SK-N-SH (cell line): ENCODE measurements around the gene HLTF. TPM values are rescaled to one million over a fixed set of nuclear protein-coding genes. Genes with fewer than 3 reads are reported as not detected.

Source experiments
- CTCF ChIA-PET: fragments of 300-600, 350-600 bp; formaldehyde crosslinking; extraction: SDS; loops from one replicate; lab custom pipeline; 2021; lab: Yijun Ruan, JAX
- POLR2A ChIA-PET: fragments of 350-600 bp; sonication (Branson Sonifier 250); formaldehyde crosslinking; extraction: SDS; loops from one replicate; lab custom pipeline; 2020; ENCODE audit warnings: antibody characterized with exemption, inconsistent platforms; lab: Yijun Ruan, JAX
- DNase-seq: peaks from one replicate; pipeline ENCODE4 v3.0.0; 2012
- H2AFZ ChIP-seq: fragments of 200-600 bp; sonication (generic); 2 replicates; pipeline ENCODE4 v1.8.1; 2016; ENCODE audit warnings: antibody characterized with exemption, mild to moderate bottlenecking, low read depth
- H3F3A ChIP-seq: fragments of 200-600 bp; sonication (generic); replicated peaks from 2 replicates; pipeline ENCODE3; 2016; ENCODE audit warnings: antibody characterized with exemption, mild to moderate bottlenecking; ENCODE audit not compliant: insufficient read depth
- H3K27ac ChIP-seq, 2 experiments: fragments of 200-500 bp in 1 of 2; fragments of 200-600 bp in 1 of 2; sonication (Bioruptor generic) in 1 of 2; sonication (generic), shearing (Covaris generic) in 1 of 2; 2 replicates each; pipeline versions ENCODE4 v1.5.1 to v1.6.1; 2014 to 2016; ENCODE audit warnings: low read depth in 2 of 2, inconsistent platforms in 1 of 2, low read length in 1 of 2, mild to moderate bottlenecking in 1 of 2, mixed read lengths in 1 of 2
- H3K27me3 ChIP-seq: fragments of 200-600 bp; sonication (generic), shearing (Covaris generic); 2 replicates; pipeline ENCODE4 v1.6.1; 2016; ENCODE audit warnings: mixed run types; ENCODE audit not compliant: insufficient read depth
- H3K36me3 ChIP-seq, 2 experiments: fragments of 200-500 bp in 1 of 2; fragments of 200-600 bp in 1 of 2; sonication (Bioruptor generic) in 1 of 2; sonication (generic) in 1 of 2; replicated peaks in 1 of 2; 2 replicates each; pipeline versions ENCODE3 to v1.5.1; 2014 to 2016; ENCODE audit warnings: low read length in 1 of 2, mild to moderate bottlenecking in 1 of 2; ENCODE audit not compliant: insufficient read depth in 2 of 2, control insufficient read depth in 1 of 2
- H3K4me1 ChIP-seq, 2 experiments: fragments of 200-500 bp in 1 of 2; fragments of 200-600 bp in 1 of 2; sonication (Bioruptor generic) in 1 of 2; sonication (generic), shearing (Covaris generic) in 1 of 2; 2 replicates each; pipeline versions ENCODE4 v1.5.1 to v1.6.1; 2014 to 2016; ENCODE audit warnings: low read depth in 1 of 2, low read length in 1 of 2, mixed run types in 1 of 2; ENCODE audit not compliant: insufficient read depth in 2 of 2, control insufficient read depth in 1 of 2
- H3K4me2 ChIP-seq: fragments of 200-600 bp; sonication (generic), shearing (Covaris generic); 2 replicates; pipeline ENCODE4 v1.6.1; 2017; ENCODE audit warnings: mixed run types
- H3K4me3 ChIP-seq, 2 experiments: fragments of 200-500 bp in 1 of 2; fragments of 200-600 bp in 1 of 2; sonication (Bioruptor generic) in 1 of 2; sonication (generic), shearing (Covaris generic) in 1 of 2; 2 replicates each; pipeline versions ENCODE4 v1.5.1 to v1.8.1; 2014 to 2016; ENCODE audit warnings: low read depth in 2 of 2, inconsistent platforms in 1 of 2, low read length in 1 of 2, mild to moderate bottlenecking in 1 of 2, mixed read lengths in 1 of 2, moderate library complexity in 1 of 2
- H3K79me2 ChIP-seq: fragments of 200-600 bp; sonication (generic); 2 replicates; pipeline ENCODE4 v1.8.1; 2017; ENCODE audit warnings: mild to moderate bottlenecking; ENCODE audit not compliant: insufficient read depth
- H3K9ac ChIP-seq: fragments of 200-600 bp; sonication (generic); 2 replicates; pipeline ENCODE4 v1.6.1; 2017; ENCODE audit warnings: mixed run types
- H3K9me2 ChIP-seq: fragments of 200-600 bp; sonication (generic); 2 replicates; pipeline ENCODE4 v1.6.1; 2017; ENCODE audit warnings: mixed run types
- H3K9me3 ChIP-seq: fragments of 200-600 bp; sonication (generic); 2 replicates; pipeline ENCODE4 v1.6.1; 2017; ENCODE audit warnings: mixed run types, mild to moderate bottlenecking, moderate library complexity
- H4K20me1 ChIP-seq: fragments of 200-600 bp; sonication (generic); 2 replicates; pipeline ENCODE4 v1.6.1; 2017; ENCODE audit warnings: mild to moderate bottlenecking, mixed run types; ENCODE audit not compliant: insufficient read depth
- CTCF ChIP-seq: fragments of 200-600 bp; sonication (generic); IDR thresholded peaks from 2 replicates; pipeline ENCODE4 v1.6.1; 2017; ENCODE audit warnings: antibody characterized with exemption, mild to moderate bottlenecking, moderate library complexity
- EZH2phosphoT487 ChIP-seq: fragments of 200-600 bp; sonication (generic); IDR thresholded peaks from 2 replicates; pipeline ENCODE4 v1.6.1; 2017; ENCODE audit warnings: low read depth, mixed run types, mild to moderate bottlenecking, antibody characterized with exemption, moderate library complexity, borderline replicate concordance
- FOXJ3 ChIP-seq: sonication (generic); formaldehyde crosslinking; IDR thresholded peaks from 2 replicates; pipeline ENCODE4 v1.5.1; 2020; ENCODE audit warnings: mild to moderate bottlenecking, missing genetic modification reagents
- FOXM1 ChIP-seq: IDR thresholded peaks from 2 replicates; pipeline ENCODE4 v1.4.0; 2012; ENCODE audit warnings: low read depth, mild to moderate bottlenecking
- MEF2A ChIP-seq: IDR thresholded peaks from 2 replicates; pipeline ENCODE4 v1.4.0; 2012; ENCODE audit warnings: low read depth, borderline replicate concordance
- NRF1 ChIP-seq: IDR thresholded peaks from 2 replicates; pipeline ENCODE4 v1.6.1; 2012; ENCODE audit warnings: low read depth, mild to moderate bottlenecking, low read length
- RAD21 ChIP-seq: IDR thresholded peaks from 2 replicates; pipeline ENCODE4 v1.6.1; 2012; ENCODE audit warnings: mild to moderate bottlenecking, low read length
- REST ChIP-seq: IDR thresholded peaks from 2 replicates; pipeline ENCODE4 v1.6.1; 2012; ENCODE audit warnings: mild to moderate bottlenecking, low read depth, low read length, moderate library complexity
- SIN3A ChIP-seq: IDR thresholded peaks from 2 replicates; pipeline ENCODE4 v1.6.1; 2012; ENCODE audit warnings: low read depth, mild to moderate bottlenecking, low read length, moderate library complexity, borderline replicate concordance
- SMC3 ChIP-seq: IDR thresholded peaks from 2 replicates; pipeline ENCODE4 v1.6.1; 2012; ENCODE audit warnings: low read depth, low read length, improper control_type of control experiment
- TEAD4 ChIP-seq: IDR thresholded peaks from 2 replicates; pipeline ENCODE4 v1.4.0; 2012; ENCODE audit warnings: mild to moderate bottlenecking, borderline replicate concordance; ENCODE audit not compliant: insufficient read depth
- WGBS: methylation state at CpG from one replicate; pipeline ENCODE4 v1.1.6; 2017; ENCODE audit warnings: low lambda C conversion rate; 5-methylcytosine and 5-hydroxymethylcytosine counted together
- polyA plus RNA-seq, 3 experiments: library from polyadenylated mRNA; depleted of rRNA; stranded (reverse); fragments of >200 nt; gene quantifications; 2 replicates each; pipeline ENCODE4 v1.2.3, GENCODE V29; 2012

Gene HLTF
- polyA plus RNA-seq, 1 of the 3 experiments (the other 2 are of a cell fraction): 10.1 TPM

GRCh38 chr3:149120051-149120972, 34.0 kb upstream of the HLTF start:
- Histone ChIP-seq H3K4me1 (no peaks in the 10 kb centered on the region), H3K9me3 (no peaks in the 10 kb centered on the region), H3K27me3 (no peaks in the 10 kb centered on the region)
- 20% methylated on average over 7 of the region's 7 CpGs for WGBS
- TF ChIP-seq FOXM1 (no peak), SMC3 (peak; percentile 81), CTCF (peak; percentile 73), RAD21 (peak; percentile 93), MEF2A (no peak)
- TF ChIP-seq, all 33 proteins: peak for 3
- peak; percentile 65 for DNase-seq
- Histone ChIP-seq H3K36me3 (no peaks in the 10 kb centered on the region), H3K4me3 (no peak overlapping the region), H4K20me1 (no peaks in the 10 kb centered on the region), H3K4me2 (no peak overlapping the region), H3F3A (peaks cover 3% of the 10 kb centered on the region), H3K79me2 (no peaks in the 10 kb centered on the region), H3K9ac (no peak overlapping the region), H3K27ac (no peak overlapping the region; a peak in 1 of 4 replicates), H3K9me2 (no peaks in the 10 kb centered on the region), H2AFZ (peak overlapping the region; percentile 47; the same call in 1 of the 2 replicates)
- CTCF ChIA-PET: interaction anchor here (0.5 to 8.2 kb wide), 57 partner anchors 9 to 467 kb away, joined by 3 to 126 read pairs (median 3); partner anchors contain the start of gene HPS3
- POLR2A ChIA-PET: no interaction called here

- H3K9me2 ChIP-seq: no peaks in the 10 kb centered on the region
- H3K9me3 ChIP-seq: no peaks in the 10 kb centered on the region
- H3K9ac ChIP-seq: no peak overlapping the region
- POLR2A ChIA-PET: no interaction called here
- no peak for TF ChIP-seq FOXJ3 (CRISPR knock-in tag)
- TF ChIP-seq NRF1: no peak
- TF ChIP-seq FOXM1: no peak
- no peaks in the 10 kb centered on the region for H4K20me1 ChIP-seq
- no peaks in the 10 kb centered on the region for H3K27me3 ChIP-seq
- H3K4me2 ChIP-seq: no peak overlapping the region
- no peaks in the 10 kb centered on the region for H3K36me3 ChIP-seq
- H2AFZ ChIP-seq: no peak overlapping the region
- H3K4me3 ChIP-seq: no peak overlapping the region
- DNase-seq: no peak
- WGBS: 94% methylated on average over 1 of the region's 1 CpG
- H3K79me2 ChIP-seq: no peaks in the 10 kb centered on the region
- H3K27ac ChIP-seq: no peak overlapping the region
- peaks cover 3% of the 10 kb centered on the region for H3F3A ChIP-seq
- CTCF ChIA-PET: interaction anchor here (0.7 to 8.2 kb wide), 28 partner anchors 10 to 468 kb away, joined by 3 to 126 read pairs (median 4); partner anchors contain the start of gene HPS3
- H3K4me1 ChIP-seq: no peaks in the 10 kb centered on the region; a peak in 1 of 4 replicates
Observed at GRCh38 chr3:149119466-149119865, 33.1 kb upstream of the HLTF start.

- no peak overlapping the region for H3K4me2 ChIP-seq
- TF ChIP-seq SIN3A: no peak
- no peak for TF ChIP-seq EZH2phosphoT487
- TF ChIP-seq FOXJ3 (CRISPR knock-in tag): no peak
- no peak for TF ChIP-seq REST
- no peak for TF ChIP-seq RAD21
- TF ChIP-seq TEAD4: no peak
Observed at GRCh38 chr3:149118724-149119123, 32.4 kb upstream of the HLTF start.

More at GRCh38 chr3:149118724-149119123, 32.4 kb upstream of the HLTF start:
- H3K9me3 ChIP-seq: no peaks in the 10 kb centered on the region
- no peaks in the 10 kb centered on the region for H4K20me1 ChIP-seq
- CTCF ChIA-PET: interaction anchor here (3.7 to 8.2 kb wide), 3 partner anchors 155 to 162 kb away, joined by 37 to 126 read pairs (median 75); no protein-coding TSS in a partner anchor
- H3K79me2 ChIP-seq: no peaks in the 10 kb centered on the region
- no peaks in the 10 kb centered on the region for H3K36me3 ChIP-seq
- H3K4me3 ChIP-seq: no peak overlapping the region
- WGBS: 82% methylated on average over 8 of the region's 9 CpGs
- H3K4me1 ChIP-seq: no peaks in the 10 kb centered on the region; a peak in 1 of 4 replicates
- POLR2A ChIA-PET: no interaction called here
- DNase-seq: no peak
- H3K27ac ChIP-seq: no peak overlapping the region
- H3K27me3 ChIP-seq: no peaks in the 10 kb centered on the region
- H3K9ac ChIP-seq: no peak overlapping the region
- H3F3A ChIP-seq: peaks cover 3% of the 10 kb centered on the region
- no peak overlapping the region for H2AFZ ChIP-seq
- H3K9me2 ChIP-seq: no peaks in the 10 kb centered on the region
